ENCODE data around the gene ITGB3.
A peak's percentile ranks its signal among the peaks of the same experiment; 100 is the strongest.
"Not testable (repeated sequence)": the region's sequence is repeated elsewhere in the genome, so short reads cannot be mapped to it uniquely, and the experiment has no call there.

The ITGB3 gene

DNA sequence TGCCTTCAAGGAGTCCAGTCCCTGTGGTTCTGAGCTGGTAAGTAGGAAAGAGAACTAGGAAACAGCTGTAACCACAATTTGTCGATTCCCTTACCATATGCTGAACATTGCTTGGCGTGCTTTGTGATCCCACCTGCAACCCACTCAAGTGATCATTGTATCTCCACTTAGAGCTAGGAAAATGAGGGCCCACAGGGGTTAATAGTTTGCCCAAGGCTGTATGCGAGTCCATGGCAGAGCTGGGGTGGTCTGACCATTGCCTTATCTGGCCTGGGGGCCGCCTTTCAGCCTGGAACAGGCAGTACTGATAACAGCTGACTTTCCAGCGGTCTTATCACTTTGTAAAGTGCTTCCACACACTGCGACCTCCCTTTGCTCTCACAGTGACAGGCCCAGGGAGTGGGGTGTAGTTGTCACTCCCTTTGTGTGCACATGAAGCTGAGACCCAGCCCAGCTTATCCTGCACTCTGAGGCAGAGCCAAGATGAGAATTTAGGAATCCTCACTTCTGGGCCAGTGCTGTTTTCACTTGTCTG lies 34.7 kb upstream of the ITGB3 start:
- H3K4me3 ChIP-seq (ENCODE audit: low read depth, low read length): peak overlapping the region; percentile 16

DNA sequence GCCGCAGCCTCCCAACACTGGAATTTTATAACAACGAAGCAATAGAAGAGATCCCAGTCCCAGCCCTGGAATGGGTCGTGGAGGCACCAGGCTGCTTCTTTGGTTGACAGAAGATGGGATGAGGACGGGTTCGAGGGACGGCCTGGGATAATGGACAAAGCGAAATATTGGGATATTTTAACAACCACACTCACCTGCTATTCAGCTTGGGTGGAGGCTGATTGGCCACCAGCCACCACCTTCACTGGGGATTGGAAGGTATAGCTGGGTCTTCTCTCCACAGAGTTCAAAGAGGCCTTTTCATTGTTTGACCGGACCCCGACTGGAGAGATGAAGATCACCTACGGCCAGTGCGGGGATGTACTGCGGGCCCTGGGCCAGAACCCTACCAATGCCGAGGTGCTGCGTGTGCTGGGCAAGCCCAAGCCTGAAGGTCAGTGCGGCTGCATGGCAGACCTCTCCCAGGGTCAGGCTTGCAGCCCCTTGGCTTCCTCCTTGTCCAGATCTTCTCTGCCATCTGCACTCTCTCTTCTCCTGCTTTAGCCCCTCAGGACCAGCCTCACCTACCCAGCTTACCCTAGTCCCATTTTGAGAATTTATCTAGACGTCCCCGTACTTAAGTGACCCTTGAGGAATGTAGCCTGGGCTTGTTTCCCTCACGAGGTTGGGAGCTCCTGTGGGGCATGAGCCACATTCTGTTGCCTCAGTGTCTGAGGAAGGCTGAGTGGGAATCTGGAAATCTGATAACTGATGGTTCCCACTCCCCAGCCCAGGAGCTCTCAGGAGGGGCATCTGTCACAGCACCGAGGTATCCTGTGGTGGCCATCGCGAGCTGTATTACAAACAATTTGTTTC lies 33.8 kb upstream of the ITGB3 start:
- TF ChIP-seq, protein P1, sequence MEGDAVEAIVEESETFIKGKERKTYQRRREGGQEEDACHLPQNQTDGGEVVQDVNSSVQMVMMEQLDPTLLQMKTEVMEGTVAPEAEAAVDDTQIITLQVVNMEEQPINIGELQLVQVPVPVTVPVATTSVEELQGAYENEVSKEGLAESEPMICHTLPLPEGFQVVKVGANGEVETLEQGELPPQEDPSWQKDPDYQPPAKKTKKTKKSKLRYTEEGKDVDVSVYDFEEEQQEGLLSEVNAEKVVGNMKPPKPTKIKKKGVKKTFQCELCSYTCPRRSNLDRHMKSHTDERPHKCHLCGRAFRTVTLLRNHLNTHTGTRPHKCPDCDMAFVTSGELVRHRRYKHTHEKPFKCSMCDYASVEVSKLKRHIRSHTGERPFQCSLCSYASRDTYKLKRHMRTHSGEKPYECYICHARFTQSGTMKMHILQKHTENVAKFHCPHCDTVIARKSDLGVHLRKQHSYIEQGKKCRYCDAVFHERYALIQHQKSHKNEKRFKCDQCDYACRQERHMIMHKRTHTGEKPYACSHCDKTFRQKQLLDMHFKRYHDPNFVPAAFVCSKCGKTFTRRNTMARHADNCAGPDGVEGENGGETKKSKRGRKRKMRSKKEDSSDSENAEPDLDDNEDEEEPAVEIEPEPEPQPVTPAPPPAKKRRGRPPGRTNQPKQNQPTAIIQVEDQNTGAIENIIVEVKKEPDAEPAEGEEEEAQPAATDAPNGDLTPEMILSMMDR (IDR thresholded peaks at IDR 0.05; ENCODE audit: borderline replicate concordance, insufficient read depth, low read depth, low read length): no peak
- H3K4me3 ChIP-seq (ENCODE audit: low read depth, low read length): no peak overlapping the region

More for the DNA sequence above, 34.7 kb upstream of the ITGB3 start:
- TF ChIP-seq, protein P1 (IDR thresholded peaks at IDR 0.05; ENCODE audit: borderline replicate concordance, insufficient read depth, low read depth, low read length): no peak

DNA sequence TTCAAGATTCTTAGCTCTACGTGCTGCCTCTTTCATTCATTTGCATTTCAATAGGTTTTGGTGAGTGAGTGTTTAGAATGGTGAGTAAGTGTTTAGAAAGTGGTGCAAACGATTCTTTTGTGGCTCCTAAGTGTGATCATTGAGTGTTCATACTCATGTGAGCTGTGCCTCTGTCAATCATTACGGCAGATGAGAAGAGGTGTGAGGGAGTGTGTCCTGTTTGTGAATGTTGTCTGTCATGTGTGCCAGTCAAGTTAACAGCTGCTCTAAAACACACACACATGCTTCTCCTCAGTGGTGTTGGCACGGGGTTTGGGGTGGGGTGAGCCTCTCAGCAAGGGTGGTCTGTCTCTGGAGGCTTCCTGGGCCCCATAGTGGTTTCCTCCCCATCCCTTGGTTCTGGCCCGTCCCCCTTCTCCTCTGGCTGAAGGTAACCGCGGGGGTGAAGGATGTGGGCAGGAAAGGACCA lies 33.1 kb upstream of the ITGB3 start:
- TF ChIP-seq, protein P1 (IDR thresholded peaks at IDR 0.05; ENCODE audit: borderline replicate concordance, insufficient read depth, low read depth, low read length): no peak
- H3K4me3 ChIP-seq (ENCODE audit: low read depth, low read length): no peak overlapping the region

DNA sequence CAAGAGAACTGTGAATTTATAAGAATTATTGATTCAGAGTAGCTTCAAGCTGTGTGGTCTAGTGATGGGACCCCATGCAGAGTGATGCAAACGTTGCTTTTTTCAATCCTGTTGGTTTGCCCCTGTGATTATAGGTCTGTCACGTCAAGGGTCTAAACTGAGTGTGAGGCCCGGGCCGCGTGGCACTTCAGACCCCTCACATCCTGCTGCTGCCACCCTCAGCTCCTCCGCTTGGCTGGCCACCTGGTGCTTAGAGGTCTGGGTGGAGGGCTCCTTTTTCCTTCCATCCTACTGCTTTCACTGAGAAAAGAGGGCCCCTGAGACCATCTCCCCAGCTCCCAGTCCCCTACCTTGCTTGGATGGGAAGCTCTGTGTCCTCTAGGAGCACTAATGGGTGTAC lies 32.5 kb upstream of the ITGB3 start:
- no peak overlapping the region for H3K4me3 ChIP-seq (ENCODE audit: low read depth, low read length)
- TF ChIP-seq, protein P1 (IDR thresholded peaks at IDR 0.05; ENCODE audit: borderline replicate concordance, insufficient read depth, low read depth, low read length): no peak

DNA sequence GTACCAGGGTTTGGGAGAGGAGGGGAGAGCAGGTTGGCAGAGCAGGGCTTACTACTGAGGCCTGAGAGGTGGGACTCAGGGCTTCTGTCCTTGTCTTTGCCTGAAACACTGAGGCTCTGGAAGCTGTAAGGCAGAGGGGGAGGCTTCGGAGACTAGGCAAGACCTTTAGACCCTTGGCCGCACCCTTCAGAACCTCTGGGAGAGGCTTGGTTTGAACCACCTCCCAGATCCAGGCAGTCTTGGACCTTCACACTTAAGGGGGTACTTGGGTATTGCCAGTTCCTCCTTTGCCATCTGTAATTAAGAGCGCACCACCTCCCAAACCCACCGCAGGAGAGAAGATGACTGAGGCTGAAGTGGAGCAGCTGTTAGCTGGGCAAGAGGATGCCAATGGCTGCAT lies 31.6 kb upstream of the ITGB3 start:
- H3K4me3 ChIP-seq (ENCODE audit: low read depth, low read length): no peak overlapping the region
- TF ChIP-seq, protein P1 (IDR thresholded peaks at IDR 0.05; ENCODE audit: borderline replicate concordance, insufficient read depth, low read depth, low read length): no peak

DNA sequence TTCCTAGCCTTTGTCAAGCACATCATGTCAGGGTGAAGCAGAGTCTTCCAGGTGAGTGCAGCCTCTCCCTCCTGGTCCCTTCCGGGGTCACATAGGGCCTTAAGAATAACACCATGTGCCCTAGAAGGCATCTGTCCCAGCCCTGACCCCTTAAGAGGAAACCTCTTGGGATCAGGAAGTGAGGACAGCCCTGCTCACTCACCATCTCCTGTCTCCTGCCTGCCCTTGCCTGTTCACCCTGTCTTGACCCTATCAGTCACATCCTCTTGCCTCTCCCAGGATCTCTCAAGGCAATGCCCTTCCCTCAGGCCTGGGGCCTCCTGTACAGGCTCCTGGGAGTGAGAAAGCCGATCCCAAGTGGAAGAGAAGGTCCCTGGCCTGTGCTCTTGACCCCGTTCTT lies 30.6 kb upstream of the ITGB3 start:
- TF ChIP-seq, protein P1 (IDR thresholded peaks at IDR 0.05; ENCODE audit: borderline replicate concordance, insufficient read depth, low read depth, low read length): no peak
- no peak overlapping the region for H3K4me3 ChIP-seq (ENCODE audit: low read depth, low read length)

DNA sequence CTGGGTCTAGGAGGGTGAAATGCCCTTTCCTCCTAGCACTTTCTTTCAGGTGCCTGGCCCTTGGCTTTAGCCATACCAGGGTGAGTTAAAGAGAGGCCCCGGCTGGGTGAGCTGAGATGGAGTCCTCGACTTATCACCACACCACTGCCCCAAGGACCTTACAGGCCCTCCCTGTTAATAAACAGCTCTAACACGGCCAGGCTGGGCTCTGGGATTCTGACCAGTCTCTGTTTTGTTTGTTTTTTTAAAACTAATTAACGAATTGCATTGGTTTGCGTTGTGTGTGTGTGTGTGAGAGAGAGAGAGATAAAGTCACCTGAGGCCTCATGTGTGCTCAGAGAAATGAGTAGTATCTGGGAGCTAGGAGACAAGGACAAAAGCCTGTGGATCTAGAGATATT lies 30.2 kb upstream of the ITGB3 start:
- no peak overlapping the region for H3K4me3 ChIP-seq (ENCODE audit: low read depth, low read length)

DNA sequence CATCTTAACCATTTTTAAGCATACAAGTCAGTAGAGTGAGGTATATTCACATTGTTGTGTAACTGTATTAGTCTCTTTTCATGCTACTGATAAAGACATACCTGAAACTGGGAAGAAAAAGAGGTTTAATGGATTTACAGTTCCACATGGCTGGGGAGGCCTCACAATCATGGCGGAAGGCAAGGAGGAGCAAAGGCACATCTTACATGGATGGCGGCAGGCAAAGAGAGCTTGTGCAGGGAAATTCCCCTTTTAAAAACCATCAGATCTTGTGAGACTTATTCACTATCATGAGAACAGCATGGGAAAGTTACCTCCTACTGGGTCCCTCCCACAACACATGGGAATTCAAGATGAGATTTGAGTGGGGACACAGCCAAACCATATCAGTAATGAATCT lies 29.6 kb upstream of the ITGB3 start:
- not testable (repeated sequence) for H3K4me3 ChIP-seq (ENCODE audit: low read depth, low read length)

More for the DNA sequence above, 30.2 kb upstream of the ITGB3 start:
- TF ChIP-seq, protein P1 (IDR thresholded peaks at IDR 0.05; ENCODE audit: borderline replicate concordance, insufficient read depth, low read depth, low read length): no peak
